ENCODE results near the gene NFKBIZ. TPM values are rescaled to one million over a fixed set of nuclear protein-coding genes. Genes with fewer than 3 reads are reported as not detected.

NFKBIZ gene
- total RNA-seq, 1 experiment from 2014 or later = 15.1 TPM

DNA sequence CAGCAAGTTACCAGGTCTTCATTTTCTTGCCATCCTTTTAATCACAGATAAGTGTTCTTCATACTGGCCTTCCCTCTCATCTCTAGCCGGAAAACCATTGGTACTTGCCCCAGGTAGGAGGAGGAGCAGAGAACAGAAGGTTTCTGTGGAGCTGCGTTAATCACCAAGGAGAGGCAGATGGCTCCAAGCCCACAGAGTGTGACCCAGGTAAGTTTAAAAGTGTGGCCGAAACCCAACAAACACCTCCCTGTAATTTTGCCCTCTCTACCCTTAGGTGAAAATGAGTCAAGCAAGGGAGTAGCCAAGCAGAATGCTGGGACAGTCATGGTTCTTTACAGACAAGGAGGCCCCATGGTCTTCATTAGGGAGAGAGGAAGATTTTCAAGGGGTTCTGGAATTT, 37.3 kb downstream of the NFKBIZ start:
- no peak overlapping the region for H3K4me3 Mint-ChIP-seq
- CTCF ChIA-PET = no interaction called here

DNA sequence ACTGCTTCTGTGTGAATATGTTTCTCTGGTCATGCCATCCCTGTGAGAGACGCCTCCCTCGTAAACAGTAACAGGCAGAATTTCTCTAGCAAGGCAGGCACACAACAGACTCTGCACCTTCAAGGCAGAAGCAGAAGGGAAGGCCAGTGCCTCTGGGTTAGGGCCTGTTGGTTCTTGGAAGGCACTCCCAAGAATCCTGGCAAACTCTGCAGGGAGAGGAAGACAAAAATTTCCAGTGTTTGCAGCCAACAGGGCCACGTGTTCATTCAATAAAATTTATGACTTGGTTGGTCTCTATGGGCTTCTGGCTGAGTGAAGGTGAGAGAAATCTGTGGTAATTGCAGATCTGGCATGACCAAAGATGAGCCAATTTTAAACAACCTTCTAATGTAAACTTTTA, 39.3 kb downstream of the NFKBIZ start:
- CTCF ChIA-PET = no interaction called here
- POLR2A ChIA-PET = no interaction called here
- no peak overlapping the region for H3K4me3 Mint-ChIP-seq
- peaks cover 28% of the 10 kb centered on the region for H3K9me3 Mint-ChIP-seq
- 0 out of 2 replicates have a peak, but pooled peaks cover 3% of the 10 kb centered on the region for H3K36me3 Mint-ChIP-seq
- no peaks in the 10 kb centered on the region for H3K27me3 Mint-ChIP-seq (ENCODE audit: low read depth)
- H3K27ac Mint-ChIP-seq = no peak overlapping the region
- no peak for TF ChIP-seq ZNF423 (CRISPR knock-in tag; IDR thresholded peaks at IDR 0.05)
- no peak for TF ChIP-seq ELF4 (CRISPR knock-in tag; IDR thresholded peaks at IDR 0.05; ENCODE audit: low read depth)
- TF ChIP-seq, protein P1, sequence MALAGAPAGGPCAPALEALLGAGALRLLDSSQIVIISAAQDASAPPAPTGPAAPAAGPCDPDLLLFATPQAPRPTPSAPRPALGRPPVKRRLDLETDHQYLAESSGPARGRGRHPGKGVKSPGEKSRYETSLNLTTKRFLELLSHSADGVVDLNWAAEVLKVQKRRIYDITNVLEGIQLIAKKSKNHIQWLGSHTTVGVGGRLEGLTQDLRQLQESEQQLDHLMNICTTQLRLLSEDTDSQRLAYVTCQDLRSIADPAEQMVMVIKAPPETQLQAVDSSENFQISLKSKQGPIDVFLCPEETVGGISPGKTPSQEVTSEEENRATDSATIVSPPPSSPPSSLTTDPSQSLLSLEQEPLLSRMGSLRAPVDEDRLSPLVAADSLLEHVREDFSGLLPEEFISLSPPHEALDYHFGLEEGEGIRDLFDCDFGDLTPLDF (CRISPR knock-in tag; IDR thresholded peaks at IDR 0.05) = no peak
- TF ChIP-seq ZNF138 (CRISPR knock-in tag; conservative IDR thresholded peaks at IDR 0.05) = no peak
- no peak for TF ChIP-seq ZNF263 (CRISPR knock-in tag; IDR thresholded peaks at IDR 0.05; ENCODE audit: low read depth)
- no peak for TF ChIP-seq MXD4 (CRISPR knock-in tag; IDR thresholded peaks at IDR 0.05; ENCODE audit: borderline replicate concordance)
- no peak for TF ChIP-seq ZNF317 (CRISPR knock-in tag; IDR thresholded peaks at IDR 0.05; ENCODE audit: borderline replicate concordance, low read depth)
- TF ChIP-seq SMAD3 (CRISPR knock-in tag; IDR thresholded peaks at IDR 0.05; ENCODE audit: borderline replicate concordance) = no peak
- H3K4me1 Mint-ChIP-seq = no peaks in the 10 kb centered on the region
- ATAC-seq (no peak), DNase-seq (ENCODE audit: low spot score) (no peak)

More for the DNA sequence above, 37.3 kb downstream of the NFKBIZ start:
- ATAC-seq (no peak), DNase-seq (ENCODE audit: low spot score) (no peak)
- TF ChIP-seq, protein P2, sequence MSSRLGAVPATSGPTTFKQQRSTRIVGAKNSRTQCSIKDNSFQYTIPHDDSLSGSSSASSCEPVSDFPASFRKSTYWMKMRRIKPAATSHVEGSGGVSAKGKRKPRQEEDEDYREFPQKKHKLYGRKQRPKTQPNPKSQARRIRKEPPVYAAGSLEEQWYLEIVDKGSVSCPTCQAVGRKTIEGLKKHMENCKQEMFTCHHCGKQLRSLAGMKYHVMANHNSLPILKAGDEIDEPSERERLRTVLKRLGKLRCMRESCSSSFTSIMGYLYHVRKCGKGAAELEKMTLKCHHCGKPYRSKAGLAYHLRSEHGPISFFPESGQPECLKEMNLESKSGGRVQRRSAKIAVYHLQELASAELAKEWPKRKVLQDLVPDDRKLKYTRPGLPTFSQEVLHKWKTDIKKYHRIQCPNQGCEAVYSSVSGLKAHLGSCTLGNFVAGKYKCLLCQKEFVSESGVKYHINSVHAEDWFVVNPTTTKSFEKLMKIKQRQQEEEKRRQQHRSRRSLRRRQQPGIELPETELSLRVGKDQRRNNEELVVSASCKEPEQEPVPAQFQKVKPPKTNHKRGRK (CRISPR knock-in tag; IDR thresholded peaks at IDR 0.05; ENCODE audit: borderline replicate concordance) = no peak
- TF ChIP-seq, protein P3, sequence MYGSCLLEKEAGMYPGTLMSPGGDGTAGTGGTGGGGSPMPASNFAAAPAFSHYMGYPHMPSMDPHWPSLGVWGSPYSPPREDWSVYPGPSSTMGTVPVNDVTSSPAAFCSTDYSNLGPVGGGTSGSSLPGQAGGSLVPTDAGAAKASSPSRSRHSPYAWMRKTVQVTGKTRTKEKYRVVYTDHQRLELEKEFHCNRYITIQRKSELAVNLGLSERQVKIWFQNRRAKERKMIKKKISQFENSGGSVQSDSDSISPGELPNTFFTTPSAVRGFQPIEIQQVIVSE (CRISPR knock-in tag; IDR thresholded peaks at IDR 0.05; ENCODE audit: borderline replicate concordance) = no peak
- TF ChIP-seq, protein P4, sequence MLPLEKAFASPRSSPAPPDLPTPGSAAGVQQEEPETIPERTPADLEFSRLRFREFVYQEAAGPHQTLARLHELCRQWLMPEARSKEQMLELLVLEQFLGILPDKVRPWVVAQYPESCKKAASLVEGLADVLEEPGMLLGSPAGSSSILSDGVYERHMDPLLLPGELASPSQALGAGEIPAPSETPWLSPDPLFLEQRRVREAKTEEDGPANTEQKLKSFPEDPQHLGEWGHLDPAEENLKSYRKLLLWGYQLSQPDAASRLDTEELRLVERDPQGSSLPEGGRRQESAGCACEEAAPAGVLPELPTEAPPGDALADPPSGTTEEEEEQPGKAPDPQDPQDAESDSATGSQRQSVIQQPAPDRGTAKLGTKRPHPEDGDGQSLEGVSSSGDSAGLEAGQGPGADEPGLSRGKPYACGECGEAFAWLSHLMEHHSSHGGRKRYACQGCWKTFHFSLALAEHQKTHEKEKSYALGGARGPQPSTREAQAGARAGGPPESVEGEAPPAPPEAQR (CRISPR knock-in tag; IDR thresholded peaks at IDR 0.05) = no peak
- TF ChIP-seq ESRRA (CRISPR knock-in tag; IDR thresholded peaks at IDR 0.05; ENCODE audit: borderline replicate concordance) (no peak), CREB1 (CRISPR knock-in tag; IDR thresholded peaks at IDR 0.05) (no peak), SOX15 (CRISPR knock-in tag; IDR thresholded peaks at IDR 0.05) (no peak), ZNF138 (CRISPR knock-in tag; conservative IDR thresholded peaks at IDR 0.05) (no peak)
- TF ChIP-seq, protein P5, sequence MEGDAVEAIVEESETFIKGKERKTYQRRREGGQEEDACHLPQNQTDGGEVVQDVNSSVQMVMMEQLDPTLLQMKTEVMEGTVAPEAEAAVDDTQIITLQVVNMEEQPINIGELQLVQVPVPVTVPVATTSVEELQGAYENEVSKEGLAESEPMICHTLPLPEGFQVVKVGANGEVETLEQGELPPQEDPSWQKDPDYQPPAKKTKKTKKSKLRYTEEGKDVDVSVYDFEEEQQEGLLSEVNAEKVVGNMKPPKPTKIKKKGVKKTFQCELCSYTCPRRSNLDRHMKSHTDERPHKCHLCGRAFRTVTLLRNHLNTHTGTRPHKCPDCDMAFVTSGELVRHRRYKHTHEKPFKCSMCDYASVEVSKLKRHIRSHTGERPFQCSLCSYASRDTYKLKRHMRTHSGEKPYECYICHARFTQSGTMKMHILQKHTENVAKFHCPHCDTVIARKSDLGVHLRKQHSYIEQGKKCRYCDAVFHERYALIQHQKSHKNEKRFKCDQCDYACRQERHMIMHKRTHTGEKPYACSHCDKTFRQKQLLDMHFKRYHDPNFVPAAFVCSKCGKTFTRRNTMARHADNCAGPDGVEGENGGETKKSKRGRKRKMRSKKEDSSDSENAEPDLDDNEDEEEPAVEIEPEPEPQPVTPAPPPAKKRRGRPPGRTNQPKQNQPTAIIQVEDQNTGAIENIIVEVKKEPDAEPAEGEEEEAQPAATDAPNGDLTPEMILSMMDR (IDR thresholded peaks at IDR 0.05) = no peak
- POLR2A ChIA-PET = no interaction called here
- Mint-ChIP-seq H3K9me3 (peaks cover 18% of the 10 kb centered on the region), H3K27ac (no peak overlapping the region), H3K36me3 (0 out of 2 replicates have a peak, but pooled peaks cover 3% of the 10 kb centered on the region), H3K27me3 (ENCODE audit: low read depth) (no peaks in the 10 kb centered on the region), H3K4me1 (no peaks in the 10 kb centered on the region)

DNA sequence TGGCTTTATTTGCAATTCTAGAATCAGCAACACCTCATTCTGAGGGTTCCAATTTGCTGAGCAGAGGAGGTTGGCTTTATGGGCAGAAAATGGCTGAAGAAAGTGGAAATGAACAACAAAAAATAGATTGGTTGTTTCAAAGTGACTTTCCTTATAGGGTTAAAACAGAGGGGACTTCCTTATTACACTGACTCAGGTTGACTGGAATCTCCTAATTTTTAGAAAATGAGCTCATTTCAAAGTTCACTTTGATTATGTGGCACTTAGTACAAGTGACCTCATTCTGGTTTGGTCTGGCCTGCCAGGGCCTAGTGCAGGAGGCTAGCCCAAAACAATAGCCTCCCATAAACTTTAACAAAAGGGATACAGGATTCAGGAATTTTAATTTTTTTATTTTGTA, 41.4 kb downstream of the NFKBIZ start:
- ChIA-PET CTCF (no interaction called here), POLR2A (no interaction called here)
- ATAC-seq (no peak), DNase-seq (ENCODE audit: low spot score) (no peak)
- Mint-ChIP-seq H3K36me3 (no peaks in the 10 kb centered on the region; the same call in 1 of the 2 replicates), H3K27ac (no peak overlapping the region), H3K4me1 (no peaks in the 10 kb centered on the region), H3K4me3 (no peak overlapping the region), H3K9me3 (peaks cover 34% of the 10 kb centered on the region), H3K27me3 (ENCODE audit: low read depth) (no peaks in the 10 kb centered on the region)
- TF ChIP-seq NFYB (CRISPR knock-in tag; conservative IDR thresholded peaks at IDR 0.05; ENCODE audit: low read depth) (no peak), GTF2I (CRISPR knock-in tag; conservative IDR thresholded peaks at IDR 0.05) (no peak), TP53 (CRISPR knock-in tag; IDR thresholded peaks at IDR 0.05) (no peak), GABPB1 (CRISPR knock-in tag; IDR thresholded peaks at IDR 0.05) (no peak)
- TF ChIP-seq, protein P3 (CRISPR knock-in tag; IDR thresholded peaks at IDR 0.05; ENCODE audit: borderline replicate concordance) = no peak
- TF ChIP-seq, protein P6, sequence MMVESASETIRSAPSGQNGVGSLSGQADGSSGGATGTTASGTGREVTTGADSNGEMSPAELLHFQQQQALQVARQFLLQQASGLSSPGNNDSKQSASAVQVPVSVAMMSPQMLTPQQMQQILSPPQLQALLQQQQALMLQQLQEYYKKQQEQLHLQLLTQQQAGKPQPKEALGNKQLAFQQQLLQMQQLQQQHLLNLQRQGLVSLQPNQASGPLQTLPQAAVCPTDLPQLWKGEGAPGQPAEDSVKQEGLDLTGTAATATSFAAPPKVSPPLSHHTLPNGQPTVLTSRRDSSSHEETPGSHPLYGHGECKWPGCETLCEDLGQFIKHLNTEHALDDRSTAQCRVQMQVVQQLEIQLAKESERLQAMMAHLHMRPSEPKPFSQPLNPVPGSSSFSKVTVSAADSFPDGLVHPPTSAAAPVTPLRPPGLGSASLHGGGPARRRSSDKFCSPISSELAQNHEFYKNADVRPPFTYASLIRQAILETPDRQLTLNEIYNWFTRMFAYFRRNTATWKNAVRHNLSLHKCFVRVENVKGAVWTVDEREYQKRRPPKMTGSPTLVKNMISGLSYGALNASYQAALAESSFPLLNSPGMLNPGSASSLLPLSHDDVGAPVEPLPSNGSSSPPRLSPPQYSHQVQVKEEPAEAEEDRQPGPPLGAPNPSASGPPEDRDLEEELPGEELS (CRISPR knock-in tag; IDR thresholded peaks at IDR 0.05) = no peak
- TF ChIP-seq, protein P5 (IDR thresholded peaks at IDR 0.05) = no peak

Measured in WTC11 (cell line).